22Rv1 (cell line): ENCODE results near the gene TAS1R3.

Experiments used
- CTCF ChIP-seq: fragments of 450-650 bp; IDR thresholded peaks from 2 replicates; pipeline ENCODE4 v1.5.1; 2017; ENCODE audit warnings: mild to moderate bottlenecking
- ZFX ChIP-seq: fragments of 450-650 bp; IDR thresholded peaks from 2 replicates; pipeline ENCODE4 v1.6.1; 2017; ENCODE audit warnings: antibody characterized with exemption, borderline replicate concordance

- TF ChIP-seq CTCF: no peak
- no peak for TF ChIP-seq ZFX
Observed at GRCh38 chr1:1313500-1314236, 17.4 kb upstream of the TAS1R3 start.
